NCI-H446 (cell line): Measurements from ENCODE around the gene METAP2.
"Not testable (repeated sequence)": the region's sequence is repeated elsewhere in the genome, so short reads cannot be mapped to it uniquely, and the experiment has no call there.

ENCODE experiments used
- DNase-seq, 2 experiments: peaks; one replicate each; lab custom pipeline; 2025; lab: John Stamatoyannopoulos, UW

METAP2 gene

GRCh38 chr12:95473884-95474659, at the start of gene METAP2:
TSS of gene METAP2 (plus strand) at chr12:95474152. CDS start at chr12:95474180, 28 bp downstream.
- DNase-seq, result peak; percentile 80 to 95

GRCh38 chr12:95424271-95424994, 49.5 kb upstream of the METAP2 start:
- DNase-seq, result no peak

GRCh38 chr12:95429172-95429510, 44.8 kb upstream of the METAP2 start:
- no peak for DNase-seq

GRCh38 chr12:95431120-95431519, 42.8 kb upstream of the METAP2 start:
- DNase-seq, result no peak

GRCh38 chr12:95435355-95435754, 38.6 kb upstream of the METAP2 start:
- no peak for DNase-seq

GRCh38 chr12:95437565-95437964, 36.4 kb upstream of the METAP2 start:
- no peak for DNase-seq

- DNase-seq, result no peak
Measured at GRCh38 chr12:95439461-95440230, 34.3 kb upstream of the METAP2 start.

GRCh38 chr12:95440401-95440800, 33.6 kb upstream of the METAP2 start:
- DNase-seq, result no peak

GRCh38 chr12:95443459-95443858, 30.5 kb upstream of the METAP2 start:
- no peak for DNase-seq

GRCh38 chr12:95445099-95445498, 28.9 kb upstream of the METAP2 start:
- not testable (repeated sequence) for DNase-seq

GRCh38 chr12:95445884-95446505, 28.0 kb upstream of the METAP2 start:
- no peak for DNase-seq

GRCh38 chr12:95446506-95446900, 27.4 kb upstream of the METAP2 start:
- no peak for DNase-seq

- DNase-seq, result not testable (repeated sequence)
Measured at GRCh38 chr12:95449656-95450055, 24.3 kb upstream of the METAP2 start.

GRCh38 chr12:95452501-95452900, 21.5 kb upstream of the METAP2 start:
- not testable (repeated sequence) for DNase-seq

- DNase-seq, result not testable (repeated sequence)
Measured at GRCh38 chr12:95453881-95454280, 20.1 kb upstream of the METAP2 start.

GRCh38 chr12:95454780-95455215, 19.2 kb upstream of the METAP2 start:
- not testable (repeated sequence) for DNase-seq

GRCh38 chr12:95457605-95458004, 16.3 kb upstream of the METAP2 start:
- DNase-seq, result not testable (repeated sequence)

GRCh38 chr12:95458761-95459160, 15.2 kb upstream of the METAP2 start:
- no peak for DNase-seq

GRCh38 chr12:95459310-95459709, 14.6 kb upstream of the METAP2 start:
- no peak for DNase-seq

- no peak for DNase-seq
Measured at GRCh38 chr12:95460105-95460504, 13.8 kb upstream of the METAP2 start.

- DNase-seq, result no peak
Measured at GRCh38 chr12:95460896-95461295, 13.1 kb upstream of the METAP2 start.

GRCh38 chr12:95462081-95462480, 11.9 kb upstream of the METAP2 start:
- no peak for DNase-seq
